Common myeloid progenitor, CD34-positive (primary cell): ENCODE data around the gene GABBR2.

Source experiments
- CTCF ChIA-PET: fragments of 350-600 bp; sonication (Branson Sonifier 250); formaldehyde crosslinking; loops from one replicate; lab custom pipeline; 2021; ENCODE audit warnings: antibody characterized with exemption; lab: Charles Lee
- POLR2A ChIA-PET: fragments of 350-600 bp; sonication (Branson Sonifier 250); formaldehyde crosslinking; loops from one replicate; lab custom pipeline; 2021; ENCODE audit warnings: antibody characterized with exemption; lab: Charles Lee
- DNase-seq, 3 donors: peaks; one replicate each; pipeline versions ENCODE4 v3.0.0 to v3.0.0-alpha.2; 2013
- H3K27ac ChIP-seq, 2 experiments: 1 replicate in 1 of 2; 2 replicates in 1 of 2; pipeline ENCODE4 v1.7.0; 2013; ENCODE audit warnings: inconsistent platforms in 2 of 2, low read length in 2 of 2, mild to moderate bottlenecking in 2 of 2, low read depth in 1 of 2, moderate library complexity in 1 of 2; ENCODE audit not compliant: severe bottlenecking in 2 of 2, insufficient read depth in 1 of 2, poor library complexity in 1 of 2
- H3K27me3 ChIP-seq, 5 experiments: replicated peaks in 2 of 5; 1 replicate in 3 of 5; 2 replicates in 2 of 5; pipeline versions ENCODE4 v1.6.1 to v1.7.0; 2013; ENCODE audit warnings: low read length in 4 of 5, mild to moderate bottlenecking in 2 of 5, moderate library complexity in 2 of 5, inconsistent platforms in 1 of 5; ENCODE audit not compliant: insufficient read depth in 5 of 5, control insufficient read depth in 4 of 5
- H3K36me3 ChIP-seq, 4 experiments: 1 replicate in 2 of 4; 2 replicates in 2 of 4; pipeline versions ENCODE4 v1.6.1 to v1.7.0; 2013; ENCODE audit warnings: low read length in 3 of 4, control low read depth in 1 of 4, mild to moderate bottlenecking in 1 of 4; ENCODE audit not compliant: control insufficient read depth in 4 of 4, insufficient read depth in 4 of 4
- H3K4me1 ChIP-seq, 4 experiments: 1 replicate in 3 of 4; 2 replicates in 1 of 4; pipeline versions ENCODE4 v1.6.1 to v1.7.1; 2013; ENCODE audit warnings: low read length in 3 of 4, mild to moderate bottlenecking in 3 of 4, control low read depth in 1 of 4, inconsistent platforms in 1 of 4, moderate library complexity in 1 of 4; ENCODE audit not compliant: control insufficient read depth in 4 of 4, insufficient read depth in 4 of 4; ENCODE audit errors: control extremely low read depth in 1 of 4
- H3K4me3 ChIP-seq, 7 experiments: 1 replicate in 4 of 7; 2 replicates in 3 of 7; pipeline versions ENCODE4 v1.5.1 to v1.7.0; 2013; ENCODE audit warnings: mild to moderate bottlenecking in 7 of 7, low read length in 6 of 7, moderate library complexity in 6 of 7, inconsistent platforms in 2 of 7, low read depth in 2 of 7, control low read depth in 1 of 7; ENCODE audit not compliant: insufficient read depth in 4 of 7, control insufficient read depth in 1 of 7; ENCODE audit errors: extremely low read depth in 1 of 7
- H3K9me3 ChIP-seq, 5 experiments: 1 replicate in 4 of 5; 2 replicates in 1 of 5; pipeline versions ENCODE4 v1.6.1 to v1.7.1; 2013; ENCODE audit warnings: low read length in 4 of 5, mild to moderate bottlenecking in 2 of 5, inconsistent platforms in 1 of 5, low read depth in 1 of 5, moderate library complexity in 1 of 5; ENCODE audit not compliant: control insufficient read depth in 4 of 5, insufficient read depth in 2 of 5; ENCODE audit errors: control extremely low read depth in 1 of 5
- WGBS: methylation state at CpG from one replicate; pipeline ENCODE4 v1.1.5; 2013; ENCODE audit not compliant: insufficient coverage; 5-methylcytosine and 5-hydroxymethylcytosine counted together

Gene GABBR2

DNA sequence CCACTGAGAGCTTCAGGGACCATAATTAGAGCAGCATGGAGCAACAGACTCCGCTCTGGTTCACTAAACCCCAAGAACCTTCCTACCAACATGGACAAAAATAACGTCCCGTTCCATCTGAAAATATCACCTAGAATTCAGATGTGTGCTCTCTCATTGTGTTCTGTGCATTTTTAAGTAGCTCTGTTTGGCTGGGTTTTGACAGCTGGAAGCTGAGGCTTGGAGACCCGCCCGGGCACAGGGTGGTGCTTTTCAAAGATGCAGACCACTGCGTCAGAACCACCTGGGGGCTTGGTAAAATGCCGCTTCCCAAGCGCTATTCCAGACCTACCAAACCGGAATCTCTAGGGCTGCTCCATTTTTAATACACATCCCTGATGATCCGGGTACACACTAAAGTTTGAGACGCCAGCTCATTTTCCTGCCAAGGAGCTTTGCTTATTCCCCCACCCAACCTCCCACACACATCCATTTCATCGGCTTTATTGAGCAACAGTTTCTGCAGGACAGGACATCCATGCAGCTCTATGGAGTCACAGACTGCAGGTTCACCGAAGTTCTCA, 104.8 kb downstream of the GABBR2 start:
- Histone ChIP-seq H3K4me1 (no peaks in the 10 kb centered on the region), H3K27me3 (peaks cover 0 to 30% (median 18%) of the 10 kb centered on the region in 5 experiments), H3K36me3 (no peaks in the 10 kb centered on the region), H3K9me3 (no peaks in the 10 kb centered on the region), H3K4me3 (no peak overlapping the region), H3K27ac (no peak overlapping the region)
- no peak for DNase-seq
- POLR2A ChIA-PET = interaction anchor here (0.5 kb wide), 1 partner anchor 152 kb away, joined by 3 read pairs; no protein-coding TSS in a partner anchor
- WGBS = 99% methylated on average over 11 of the region's 13 CpGs
- CTCF ChIA-PET = no interaction called here

DNA sequence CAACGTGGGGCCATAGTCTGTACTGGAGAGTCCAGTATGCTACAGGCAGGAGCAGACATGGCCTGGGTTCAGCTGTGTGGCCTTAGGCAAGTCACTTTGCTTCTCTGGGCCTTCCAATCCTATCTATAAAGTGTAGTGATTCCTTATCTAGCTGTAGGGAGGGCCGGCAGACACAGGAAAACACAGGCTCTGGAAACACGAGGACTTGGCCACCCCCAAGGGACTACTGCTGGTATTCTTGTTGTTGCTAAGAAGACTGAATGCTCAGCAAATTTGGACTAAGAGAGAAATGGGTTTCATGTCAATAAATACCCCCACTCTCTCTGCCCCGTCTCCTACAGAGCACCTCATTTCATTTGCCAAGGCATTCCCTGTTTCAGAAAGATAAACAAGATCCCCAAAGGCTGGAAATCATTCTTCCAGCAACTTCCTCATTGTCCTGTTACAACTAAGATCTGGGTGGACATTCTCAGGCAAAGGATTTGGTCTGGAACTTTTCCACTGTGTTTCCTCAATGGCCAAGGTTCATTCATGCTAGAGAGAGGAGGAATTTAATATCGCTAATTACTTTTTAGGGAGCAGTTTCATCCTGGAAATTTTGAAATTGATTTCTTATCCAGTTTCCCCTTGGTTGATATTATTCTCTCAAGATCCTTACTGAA, 105.8 kb downstream of the GABBR2 start:
- CTCF ChIA-PET = no interaction called here
- Histone ChIP-seq H3K4me3 (no peak overlapping the region), H3K9me3 (no peaks in the 10 kb centered on the region), H3K27ac (no peak overlapping the region), H3K4me1 (no peaks in the 10 kb centered on the region), H3K36me3 (no peaks in the 10 kb centered on the region), H3K27me3 (peaks cover 0 to 30% (median 18%) of the 10 kb centered on the region in 5 experiments)
- no peak for DNase-seq
- WGBS = no CpG with 5 or more reads among the region's 5 CpGs
- POLR2A ChIA-PET = no interaction called here

- Histone ChIP-seq H3K27me3 (peaks cover 0 to 27% (median 17%) of the 10 kb centered on the region in 5 experiments), H3K4me1 (no peaks in the 10 kb centered on the region), H3K4me3 (no peak overlapping the region), H3K36me3 (no peaks in the 10 kb centered on the region), H3K27ac (no peak overlapping the region), H3K9me3 (no peaks in the 10 kb centered on the region)
- ChIA-PET POLR2A (no interaction called here), CTCF (no interaction called here)
- DNase-seq = no peak
- 96% methylated on average over 6 of the region's 12 CpGs for WGBS
Observed at GRCh38 chr9:98600631-98601030, 108.1 kb downstream of the GABBR2 start.

DNA sequence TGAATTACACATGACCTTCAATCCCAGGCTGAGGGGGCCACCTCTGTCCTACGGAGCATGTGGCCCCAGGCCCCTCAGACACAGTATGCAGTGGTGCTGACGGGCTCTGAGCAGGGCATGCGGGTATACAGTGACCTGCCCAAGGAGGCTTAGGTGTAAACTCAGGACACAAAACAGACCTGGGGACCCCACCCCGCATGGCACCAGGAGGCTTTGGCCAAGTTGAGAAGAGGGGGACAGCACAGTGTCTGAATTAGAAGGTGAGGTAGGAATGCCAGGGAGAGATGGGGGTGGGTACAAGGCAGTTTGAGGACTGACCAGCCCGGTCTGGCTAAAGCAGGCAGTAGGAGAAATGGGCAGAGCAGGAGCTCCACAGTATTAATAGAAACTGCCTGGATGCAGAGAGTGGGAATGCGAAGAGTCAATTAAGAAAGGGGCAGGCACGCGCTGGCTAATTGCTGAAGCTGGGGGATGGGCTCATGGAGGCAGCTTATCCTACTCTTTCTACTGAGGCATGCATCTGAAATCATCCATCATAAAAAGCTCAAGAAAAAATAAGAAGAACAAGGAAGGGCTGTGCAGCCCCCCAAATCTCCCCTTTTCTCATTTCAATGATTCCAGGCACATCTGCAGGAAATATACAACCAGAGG, 109.0 kb downstream of the GABBR2 start:
- POLR2A ChIA-PET = no interaction called here
- no peak overlapping the region for H3K27ac ChIP-seq
- no peaks in the 10 kb centered on the region for H3K4me1 ChIP-seq
- H3K36me3 ChIP-seq = no peaks in the 10 kb centered on the region
- H3K4me3 ChIP-seq = no peak overlapping the region
- CTCF ChIA-PET = no interaction called here
- H3K9me3 ChIP-seq = no peaks in the 10 kb centered on the region
- 86% methylated on average over 7 of the region's 8 CpGs for WGBS
- DNase-seq = no peak
- peaks cover 0 to 19% (median 10%) of the 10 kb centered on the region in 5 experiments for H3K27me3 ChIP-seq

DNA sequence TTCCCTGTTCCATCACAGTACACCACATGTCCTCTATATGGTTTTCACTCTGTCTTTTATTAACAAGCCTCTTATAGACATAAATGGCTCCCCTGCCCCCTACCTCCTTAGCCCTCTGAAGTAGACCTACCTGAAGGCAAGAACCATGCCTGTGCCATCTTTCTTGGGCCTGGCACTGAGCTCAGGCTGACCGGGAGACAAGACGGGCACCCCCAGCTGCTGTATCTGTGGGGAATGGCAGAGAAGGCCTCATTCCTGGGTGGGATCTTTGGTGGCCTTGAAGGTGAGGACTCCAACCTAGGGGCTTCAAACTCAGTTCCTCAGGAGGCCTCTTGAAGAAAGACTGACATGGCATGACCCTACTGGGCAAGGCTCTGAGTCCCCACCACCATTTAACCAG, 109.9 kb downstream of the GABBR2 start:
- Histone ChIP-seq H3K4me3 (no peak overlapping the region), H3K36me3 (no peaks in the 10 kb centered on the region), H3K27ac (no peak overlapping the region), H3K9me3 (no peaks in the 10 kb centered on the region), H3K4me1 (no peaks in the 10 kb centered on the region), H3K27me3 (peaks cover 0 to 12% (median 7%) of the 10 kb centered on the region in 5 experiments)
- DNase-seq = no peak
- ChIA-PET POLR2A (no interaction called here), CTCF (interaction anchor here (2.3 kb wide), 1 partner anchor 178 kb away, joined by 4 read pairs; no protein-coding TSS in a partner anchor)
- 86% methylated on average over 2 of the region's 2 CpGs for WGBS

DNA sequence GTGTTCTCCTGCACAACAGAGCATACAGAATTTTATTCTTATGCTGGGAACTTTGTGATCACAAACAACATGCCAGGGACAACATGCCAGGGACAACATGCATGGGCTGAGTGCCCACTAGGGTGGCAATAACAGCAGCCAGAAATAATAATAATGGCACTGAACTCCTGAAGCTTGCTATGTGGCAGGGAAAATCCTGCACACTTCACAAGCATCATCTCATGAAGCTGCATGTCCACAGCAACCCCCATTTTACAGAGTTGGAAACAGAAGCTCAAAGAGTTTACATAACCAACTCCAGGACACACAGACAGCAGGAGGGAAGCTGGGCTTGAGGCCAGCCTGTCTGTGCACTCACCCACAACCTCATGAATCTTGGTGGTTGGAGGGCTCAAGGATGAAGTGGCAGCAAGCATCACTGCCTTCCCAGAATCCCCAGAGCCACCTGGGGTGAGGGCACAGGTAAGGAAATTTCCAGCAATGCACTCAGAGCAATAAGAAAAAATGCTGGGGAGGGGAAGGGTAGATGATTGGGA, 111.4 kb downstream of the GABBR2 start:
- Histone ChIP-seq H3K27ac (no peak overlapping the region), H3K9me3 (no peaks in the 10 kb centered on the region), H3K4me3 (no peak overlapping the region), H3K27me3 (peaks cover 0 to 6% (median 2%) of the 10 kb centered on the region in 5 experiments), H3K4me1 (no peaks in the 10 kb centered on the region), H3K36me3 (no peaks in the 10 kb centered on the region)
- DNase-seq = no peak
- ChIA-PET POLR2A (no interaction called here), CTCF (interaction anchor here (0.8 to 2.3 kb wide), 2 partner anchors 14 to 180 kb away, joined by 3 to 4 read pairs; no protein-coding TSS in a partner anchor)

GRCh38 chr9:98596486-98596885, 112.2 kb downstream of the GABBR2 start:
- H3K4me1 ChIP-seq = no peaks in the 10 kb centered on the region
- no peak for DNase-seq
- ChIA-PET CTCF (interaction anchor here (0.8 kb wide), 1 partner anchor 13 kb away, joined by 3 read pairs; no protein-coding TSS in a partner anchor), POLR2A (no interaction called here)
- WGBS = 84% methylated on average over 7 of the region's 7 CpGs
- H3K27me3 ChIP-seq = peaks cover 0 to 6% (median under 1%) of the 10 kb centered on the region in 5 experiments
- no peak overlapping the region for H3K4me3 ChIP-seq
- no peaks in the 10 kb centered on the region for H3K36me3 ChIP-seq
- no peak overlapping the region for H3K27ac ChIP-seq
- no peaks in the 10 kb centered on the region for H3K9me3 ChIP-seq
